Measurements from ENCODE around the gene GRAMD1B.

Gene GRAMD1B

GRCh38 chr11:123483466-123483865, 53.4 kb downstream of the GRAMD1B start:
- Histone ChIP-seq H3K9me3 (no peaks in the 10 kb centered on the region), H3K36me3 (no peaks in the 10 kb centered on the region), H3K27ac (no peak overlapping the region), H3K4me3 (ENCODE audit: low read depth in 1 of 2, low read length in 1 of 2) (no peak overlapping the region), H3K27me3 (no peaks in the 10 kb centered on the region), H3K4me1 (ENCODE audit: control insufficient read depth in 1 of 2, insufficient read depth in 1 of 2, low read depth in 1 of 2, low read length in 1 of 2) (peaks cover 64% of the 10 kb centered on the region in 2 experiments)
- TF ChIP-seq CTCF (IDR thresholded peaks at IDR 0.05) = no peak

- no peak for TF ChIP-seq CTCF (IDR thresholded peaks at IDR 0.05)
- Histone ChIP-seq H3K4me1 (ENCODE audit: control insufficient read depth in 1 of 2, insufficient read depth in 1 of 2, low read depth in 1 of 2, low read length in 1 of 2) (peaks cover 54% of the 10 kb centered on the region in 2 experiments), H3K36me3 (no peaks in the 10 kb centered on the region), H3K9me3 (no peaks in the 10 kb centered on the region), H3K4me3 (ENCODE audit: low read depth in 1 of 2, low read length in 1 of 2) (no peak overlapping the region), H3K27me3 (no peaks in the 10 kb centered on the region), H3K27ac (peak overlapping the region; percentile 12)
These were observed 54.4 kb downstream of the GRAMD1B start for GRCh38 chr11:123484448-123484847.

GRCh38 chr11:123487157-123487744, 57.2 kb downstream of the GRAMD1B start:
- TF ChIP-seq CTCF (IDR thresholded peaks at IDR 0.05) = no peak
- Histone ChIP-seq H3K4me3 (ENCODE audit: low read depth in 1 of 2, low read length in 1 of 2) (no peak overlapping the region), H3K9me3 (no peaks in the 10 kb centered on the region), H3K36me3 (no peaks in the 10 kb centered on the region), H3K27ac (peak overlapping the region; percentile 12), H3K27me3 (no peaks in the 10 kb centered on the region), H3K4me1 (ENCODE audit: control insufficient read depth in 1 of 2, insufficient read depth in 1 of 2, low read depth in 1 of 2, low read length in 1 of 2) (peaks cover 26% of the 10 kb centered on the region in 2 experiments)

- peaks cover 8 to 11% of the 10 kb centered on the region in 2 experiments for H3K4me1 ChIP-seq (ENCODE audit: control insufficient read depth in 1 of 2, insufficient read depth in 1 of 2, low read depth in 1 of 2, low read length in 1 of 2)
- H3K36me3 ChIP-seq = no peaks in the 10 kb centered on the region
- no peak overlapping the region for H3K27ac ChIP-seq
- no peak for TF ChIP-seq CTCF (IDR thresholded peaks at IDR 0.05)
- no peak overlapping the region for H3K4me3 ChIP-seq (ENCODE audit: low read depth in 1 of 2, low read length in 1 of 2)
- no peaks in the 10 kb centered on the region for H3K27me3 ChIP-seq
- H3K9me3 ChIP-seq = no peaks in the 10 kb centered on the region
These were observed 60.5 kb downstream of the GRAMD1B start for GRCh38 chr11:123490527-123490926.

- Histone ChIP-seq H3K36me3 (no peaks in the 10 kb centered on the region), H3K4me3 (ENCODE audit: low read depth in 1 of 2, low read length in 1 of 2) (no peak overlapping the region), H3K27ac (no peak overlapping the region), H3K4me1 (ENCODE audit: control insufficient read depth in 1 of 2, insufficient read depth in 1 of 2, low read depth in 1 of 2, low read length in 1 of 2) (peaks cover 8 to 11% of the 10 kb centered on the region in 2 experiments), H3K27me3 (no peaks in the 10 kb centered on the region), H3K9me3 (no peaks in the 10 kb centered on the region)
- TF ChIP-seq CTCF (IDR thresholded peaks at IDR 0.05) = no peak
These were observed 61.2 kb downstream of the GRAMD1B start for GRCh38 chr11:123491241-123491640.

Data from neutrophil (primary cell).